IMR-90 (cell line): ENCODE results near the gene SCCPDH. TPM values are rescaled to one million over a fixed set of nuclear protein-coding genes. Genes with fewer than 3 reads are reported as not detected.

Experiments
- ATAC-seq: fragments of 200-7000 bp; cut with Tn5 transposase; 2 replicates; pipeline ENCODE4 v1.9.1; 2020; ENCODE audit warnings: low read depth, mild to moderate bottlenecking, moderate library complexity
- BruUV-seq: library from RNA; stranded (reverse); fragments of 400-500 nt; replicated peaks from 2 replicates; lab custom pipeline; 2021; lab: Mats Ljungman, UMichigan
- CTCF ChIA-PET: fragments of 300-600 bp; formaldehyde crosslinking; extraction: SDS; loops from one replicate; lab custom pipeline; 2021; ENCODE audit warnings: antibody characterized with exemption; lab: Yijun Ruan, JAX
- POLR2A ChIA-PET: fragments of 300-600 bp; sonication (Branson Sonifier 250); formaldehyde crosslinking; loops from one replicate; lab custom pipeline; 2022; ENCODE audit warnings: antibody characterized with exemption; ENCODE audit not compliant: unreplicated experiment; lab: Charles Lee
- DNase-seq: peaks from one replicate; pipeline ENCODE4 v3.0.0; 2013
- H2AFZ ChIP-seq: replicated peaks from 2 replicates; pipeline ENCODE3; 2013; ENCODE audit warnings: low read length, mild to moderate bottlenecking; ENCODE audit not compliant: poor library complexity
- H2AK5ac ChIP-seq: 2 replicates; pipeline ENCODE4 v1.6.1; 2013; ENCODE audit warnings: low read depth, low read length, inconsistent platforms
- H2AK9ac ChIP-seq: replicated peaks from 2 replicates; pipeline ENCODE3; 2013; ENCODE audit warnings: mild to moderate bottlenecking, low read depth, low read length, moderate library complexity; ENCODE audit not compliant: poor library complexity
- H2BK120ac ChIP-seq: 2 replicates; pipeline ENCODE4 v1.6.1; 2013; ENCODE audit warnings: low read depth, low read length, inconsistent platforms
- H2BK15ac ChIP-seq: 3 replicates; pipeline ENCODE4 v1.6.1; 2013; ENCODE audit warnings: low read depth, low read length, inconsistent platforms
- H2BK20ac ChIP-seq: 2 replicates; pipeline ENCODE4 v1.6.1; 2013; ENCODE audit warnings: low read depth, mild to moderate bottlenecking, inconsistent platforms, low read length, moderate library complexity
- H2BK5ac ChIP-seq: 2 replicates; pipeline ENCODE4 v1.6.1; 2013; ENCODE audit warnings: mild to moderate bottlenecking, low read depth, low read length, inconsistent platforms; ENCODE audit not compliant: poor library complexity, severe bottlenecking
- H3K14ac ChIP-seq: replicated peaks from 2 replicates; pipeline ENCODE4 v1.6.1; 2013; ENCODE audit warnings: low read depth, low read length, inconsistent platforms
- H3K18ac ChIP-seq: 2 replicates; pipeline ENCODE4 v1.6.1; 2013; ENCODE audit warnings: low read depth, low read length, control low read depth
- H3K23ac ChIP-seq: 2 replicates; pipeline ENCODE4 v1.6.1; 2013; ENCODE audit warnings: low read depth, low read length, inconsistent platforms
- H3K27ac ChIP-seq: 2 replicates; pipeline ENCODE4 v1.5.1; 2013; ENCODE audit warnings: mild to moderate bottlenecking, control low read depth, low read length; ENCODE audit not compliant: insufficient read depth
- H3K27me3 ChIP-seq: 2 replicates; pipeline ENCODE4 v1.6.1; 2013; ENCODE audit warnings: low read length; ENCODE audit not compliant: control insufficient read depth, insufficient read depth
- H3K36me3 ChIP-seq: 2 replicates; pipeline ENCODE4 v1.6.1; 2013; ENCODE audit warnings: low read length, mixed read lengths; ENCODE audit not compliant: control insufficient read depth, insufficient read depth
- H3K4ac ChIP-seq: 2 replicates; pipeline ENCODE4 v1.6.1; 2013; ENCODE audit warnings: low read depth, low read length, inconsistent platforms
- H3K4me1 ChIP-seq: 2 replicates; pipeline ENCODE4 v1.6.1; 2013; ENCODE audit warnings: low read length, mixed read lengths; ENCODE audit not compliant: control insufficient read depth, insufficient read depth
- H3K4me2 ChIP-seq: 2 replicates; pipeline ENCODE4 v1.6.1; 2013; ENCODE audit warnings: low read depth, mild to moderate bottlenecking, control low read depth, low read length, moderate library complexity
- H3K4me3 ChIP-seq: 2 replicates; pipeline ENCODE4 v1.5.1; 2013; ENCODE audit warnings: low read depth, mild to moderate bottlenecking, control low read depth, low read length, moderate library complexity; ENCODE audit not compliant: insufficient read depth
- H3K56ac ChIP-seq: 2 replicates; pipeline ENCODE4 v1.6.1; 2013; ENCODE audit warnings: low read length, inconsistent platforms; ENCODE audit not compliant: insufficient read depth; ENCODE audit errors: extremely low read depth
- H3K79me1 ChIP-seq, 2 experiments: 2 replicates each; pipeline ENCODE4 v1.6.1; 2013; ENCODE audit warnings: low read length in 2 of 2, inconsistent platforms in 1 of 2, low read depth in 1 of 2
- H3K9ac ChIP-seq: 2 replicates; pipeline ENCODE4 v1.6.1; 2013; ENCODE audit warnings: low read depth, low read length, control low read depth
- H3K9me1 ChIP-seq: 2 replicates; pipeline ENCODE4 v1.6.1; 2013; ENCODE audit warnings: low read length, inconsistent platforms; ENCODE audit not compliant: insufficient read depth
- H3K9me3 ChIP-seq: 2 replicates; pipeline ENCODE4 v1.6.1; 2013; ENCODE audit warnings: low read length; ENCODE audit not compliant: control insufficient read depth, insufficient read depth
- H4K20me1 ChIP-seq: 2 replicates; pipeline ENCODE4 v1.6.1; 2013; ENCODE audit warnings: low read length, inconsistent platforms; ENCODE audit not compliant: insufficient read depth
- H4K5ac ChIP-seq: 2 replicates; pipeline ENCODE4 v1.6.1; 2013; ENCODE audit warnings: mild to moderate bottlenecking, low read depth, low read length, control low read depth
- H4K8ac ChIP-seq, 2 experiments: 2 replicates each; pipeline ENCODE4 v1.6.1; 2013; ENCODE audit warnings: low read depth in 2 of 2, low read length in 2 of 2, control low read depth in 1 of 2, inconsistent platforms in 1 of 2
- H4K91ac ChIP-seq: 2 replicates; pipeline ENCODE4 v1.6.1; 2013; ENCODE audit warnings: low read depth, low read length, inconsistent platforms; ENCODE audit not compliant: insufficient read depth
- BHLHE40 ChIP-seq: fragments of 150-350 bp; IDR thresholded peaks from 2 replicates; pipeline ENCODE4 v1.6.1; 2016; ENCODE audit warnings: mild to moderate bottlenecking, low read depth, low read length
- CEBPB ChIP-seq: IDR thresholded peaks from 2 replicates; pipeline ENCODE4 v1.6.1; 2012; ENCODE audit warnings: low read depth, low read length, improper control_type of control experiment
- CHD1 ChIP-seq: IDR thresholded peaks from 2 replicates; pipeline ENCODE4 v1.6.1; 2012; ENCODE audit warnings: low read depth, low read length, improper control_type of control experiment
- FOS ChIP-seq: fragments of 150-350 bp; IDR thresholded peaks from 2 replicates; pipeline ENCODE4 v1.6.1; 2016; ENCODE audit warnings: low read depth, low read length
- MAFK ChIP-seq: IDR thresholded peaks from 2 replicates; pipeline ENCODE4 v1.6.1; 2012; ENCODE audit warnings: low read depth, low read length, improper control_type of control experiment
- MAZ ChIP-seq: IDR thresholded peaks from 2 replicates; pipeline ENCODE4 v1.6.1; 2012; ENCODE audit warnings: low read depth, mild to moderate bottlenecking, low read length, improper control_type of control experiment, moderate library complexity, borderline replicate concordance
- MXI1 ChIP-seq: IDR thresholded peaks from 2 replicates; pipeline ENCODE4 v1.6.1; 2012; ENCODE audit warnings: low read depth, mild to moderate bottlenecking, low read length, moderate library complexity, borderline replicate concordance
- NFE2L2 ChIP-seq: fragments of 150-350 bp; IDR thresholded peaks from 2 replicates; pipeline ENCODE4 v1.6.1; 2016; ENCODE audit warnings: low read depth, mild to moderate bottlenecking, low read length
- POLR2A ChIP-seq: IDR thresholded peaks from 2 replicates; pipeline ENCODE4 v1.6.1; 2012; ENCODE audit warnings: mild to moderate bottlenecking, low read depth, low read length
- RAD21 ChIP-seq: IDR thresholded peaks from 2 replicates; pipeline ENCODE4 v1.6.1; 2012; ENCODE audit warnings: low read length, improper control_type of control experiment
- RCOR1 ChIP-seq: IDR thresholded peaks from 2 replicates; pipeline ENCODE4 v1.6.1; 2012; ENCODE audit warnings: mild to moderate bottlenecking, low read length, improper control_type of control experiment; ENCODE audit not compliant: insufficient replicate concordance
- RFX5 ChIP-seq: IDR thresholded peaks from 2 replicates; pipeline ENCODE4 v1.8.0; 2012; ENCODE audit warnings: low read depth, mild to moderate bottlenecking, low read length, moderate library complexity
- SMC3 ChIP-seq: fragments of 150-350 bp; IDR thresholded peaks from 2 replicates; pipeline ENCODE4 v1.6.1; 2016; ENCODE audit warnings: low read depth, mild to moderate bottlenecking, antibody characterized with exemption, low read length, moderate library complexity
- WGBS, 2 experiments: methylation state at CpG; one replicate each; pipeline versions ENCODE4 v1.1.5 to v1.1.7; 2013; ENCODE audit warnings: missing lambda C conversion rate in 2 of 2; ENCODE audit not compliant: insufficient read length in 1 of 2; ENCODE audit errors: extremely low coverage in 2 of 2; 5-methylcytosine and 5-hydroxymethylcytosine counted together
- dilution Hi-C: fragments of 300-500 bp; cut with HindIII; formaldehyde crosslinking; loops from one replicate; pipeline ENCODE4 v1.14.3; 2018; ENCODE audit warnings: low sequenced_read_pairs; ENCODE audit not compliant: unreplicated experiment
- in situ Hi-C: fragments of 300-500 bp; cut with MboI; formaldehyde crosslinking; loops from 3 replicates; pipeline ENCODE4 v1.14.3; 2019; ENCODE audit warnings: low sequenced_read_pairs, inconsistent platforms, mixed read lengths
- intact Hi-C: fragments of 100-400 bp; cut with micrococcal nuclease; formaldehyde crosslinking; loops from 2 replicates; pipeline ENCODE4 v1.10.0; 2022
- polyA plus RNA-seq, 3 experiments: library from polyadenylated mRNA; depleted of rRNA; stranded (reverse); fragments of >200 nt; gene quantifications; 2 replicates each; pipeline ENCODE4 v1.2.3, GENCODE V29; 2012; ENCODE audit warnings: low replicate concordance in 1 of 3
- total RNA-seq: library from RNA; depleted of rRNA; stranded (reverse); fragments of >200 nt; gene quantifications from 2 replicates; pipeline ENCODE4 v1.2.3, GENCODE V29; 2012
- TF ChIP-seq, protein P1 (sequence below): conservative IDR thresholded peaks from 2 replicates; pipeline ENCODE4 v1.5.1; 2012; ENCODE audit warnings: mild to moderate bottlenecking, low read depth, low read length, improper control_type of control experiment
- TF ChIP-seq, protein P2 (sequence below): fragments of 150-350 bp; IDR thresholded peaks from 2 replicates; pipeline ENCODE4 v1.6.1; 2016; ENCODE audit warnings: low read depth, mild to moderate bottlenecking, low read length, moderate library complexity, borderline replicate concordance
- TF ChIP-seq, protein P3 (sequence below): fragments of 150-350 bp; IDR thresholded peaks from 2 replicates; pipeline ENCODE4 v1.6.1; 2017; ENCODE audit warnings: mild to moderate bottlenecking, antibody characterized with exemption, low read length, low read depth

The SCCPDH gene
- total and polyA plus RNA-seq, 2 of the 4 experiments (the other 2 are of a cell fraction): 26.9 to 37.8 TPM

DNA sequence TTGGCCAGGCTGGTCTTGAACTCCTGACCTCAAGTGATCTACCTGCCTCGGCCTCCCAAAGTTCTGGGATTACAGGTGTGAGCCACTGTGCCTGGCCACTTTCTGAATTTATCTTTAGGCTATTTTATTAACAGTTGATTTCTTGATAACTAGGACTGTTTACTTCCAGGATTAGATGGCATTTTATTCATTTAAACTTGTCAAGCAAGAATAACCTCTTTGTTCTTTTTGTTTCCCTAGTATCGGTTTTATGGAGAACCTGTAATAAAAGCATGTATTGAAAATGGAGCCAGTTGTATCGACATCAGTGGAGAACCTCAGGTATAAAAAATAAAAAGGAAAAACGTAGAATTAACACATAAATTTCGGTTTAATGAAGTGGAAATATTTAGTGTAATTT lies 11.5 kb downstream of the SCCPDH start:
- POLR2A ChIA-PET: no interaction called here
- BruUV-seq: no TSS peak
- H2BK20ac ChIP-seq: no peak overlapping the region
- no peak overlapping the region for H3K18ac ChIP-seq
- no peak for TF ChIP-seq RAD21
- TF ChIP-seq MAFK: no peak
- no peak for TF ChIP-seq CEBPB
- no peak for TF ChIP-seq RFX5
- TF ChIP-seq, protein P1, sequence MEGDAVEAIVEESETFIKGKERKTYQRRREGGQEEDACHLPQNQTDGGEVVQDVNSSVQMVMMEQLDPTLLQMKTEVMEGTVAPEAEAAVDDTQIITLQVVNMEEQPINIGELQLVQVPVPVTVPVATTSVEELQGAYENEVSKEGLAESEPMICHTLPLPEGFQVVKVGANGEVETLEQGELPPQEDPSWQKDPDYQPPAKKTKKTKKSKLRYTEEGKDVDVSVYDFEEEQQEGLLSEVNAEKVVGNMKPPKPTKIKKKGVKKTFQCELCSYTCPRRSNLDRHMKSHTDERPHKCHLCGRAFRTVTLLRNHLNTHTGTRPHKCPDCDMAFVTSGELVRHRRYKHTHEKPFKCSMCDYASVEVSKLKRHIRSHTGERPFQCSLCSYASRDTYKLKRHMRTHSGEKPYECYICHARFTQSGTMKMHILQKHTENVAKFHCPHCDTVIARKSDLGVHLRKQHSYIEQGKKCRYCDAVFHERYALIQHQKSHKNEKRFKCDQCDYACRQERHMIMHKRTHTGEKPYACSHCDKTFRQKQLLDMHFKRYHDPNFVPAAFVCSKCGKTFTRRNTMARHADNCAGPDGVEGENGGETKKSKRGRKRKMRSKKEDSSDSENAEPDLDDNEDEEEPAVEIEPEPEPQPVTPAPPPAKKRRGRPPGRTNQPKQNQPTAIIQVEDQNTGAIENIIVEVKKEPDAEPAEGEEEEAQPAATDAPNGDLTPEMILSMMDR: no peak
- no peak for TF ChIP-seq FOS
- no peak for TF ChIP-seq NFE2L2
- TF ChIP-seq POLR2A: no peak
- no peak for TF ChIP-seq CHD1
- TF ChIP-seq BHLHE40: no peak
- no peak for TF ChIP-seq MAZ
- TF ChIP-seq RCOR1: no peak
- TF ChIP-seq SMC3: no peak
- TF ChIP-seq, protein P2, sequence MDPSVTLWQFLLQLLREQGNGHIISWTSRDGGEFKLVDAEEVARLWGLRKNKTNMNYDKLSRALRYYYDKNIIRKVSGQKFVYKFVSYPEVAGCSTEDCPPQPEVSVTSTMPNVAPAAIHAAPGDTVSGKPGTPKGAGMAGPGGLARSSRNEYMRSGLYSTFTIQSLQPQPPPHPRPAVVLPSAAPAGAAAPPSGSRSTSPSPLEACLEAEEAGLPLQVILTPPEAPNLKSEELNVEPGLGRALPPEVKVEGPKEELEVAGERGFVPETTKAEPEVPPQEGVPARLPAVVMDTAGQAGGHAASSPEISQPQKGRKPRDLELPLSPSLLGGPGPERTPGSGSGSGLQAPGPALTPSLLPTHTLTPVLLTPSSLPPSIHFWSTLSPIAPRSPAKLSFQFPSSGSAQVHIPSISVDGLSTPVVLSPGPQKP: no peak
- TF ChIP-seq, protein P3, sequence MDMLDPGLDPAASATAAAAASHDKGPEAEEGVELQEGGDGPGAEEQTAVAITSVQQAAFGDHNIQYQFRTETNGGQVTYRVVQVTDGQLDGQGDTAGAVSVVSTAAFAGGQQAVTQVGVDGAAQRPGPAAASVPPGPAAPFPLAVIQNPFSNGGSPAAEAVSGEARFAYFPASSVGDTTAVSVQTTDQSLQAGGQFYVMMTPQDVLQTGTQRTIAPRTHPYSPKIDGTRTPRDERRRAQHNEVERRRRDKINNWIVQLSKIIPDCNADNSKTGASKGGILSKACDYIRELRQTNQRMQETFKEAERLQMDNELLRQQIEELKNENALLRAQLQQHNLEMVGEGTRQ: no peak
- no peak for TF ChIP-seq MXI1
- no peaks in the 10 kb centered on the region for H3K27me3 ChIP-seq
- no peaks in the 10 kb centered on the region; the same call in 1 of the 2 replicates for H4K20me1 ChIP-seq
- H2AFZ ChIP-seq: no peak overlapping the region
- H3K4me3 ChIP-seq: no peak overlapping the region
- H3K79me1 ChIP-seq: peaks cover 11 to 15% of the 10 kb centered on the region in 2 experiments; a peak in 3 of 4 replicates
- no peak overlapping the region for H2AK5ac ChIP-seq
- H4K8ac ChIP-seq: no peak overlapping the region
- H3K9ac ChIP-seq: no peak overlapping the region
- no CpG with 5 or more reads among the region's 5 CpGs for WGBS, 2 experiments
- in situ Hi-C loops (no loop called here), intact Hi-C loops (no loop called here), dilution Hi-C loops (no loop called here)
- no peaks in the 10 kb centered on the region for H3K4me1 ChIP-seq
- H4K91ac ChIP-seq: no peak overlapping the region
- H4K5ac ChIP-seq: no peak overlapping the region
- no peak overlapping the region for H2AK9ac ChIP-seq
- ATAC-seq (no peak), DNase-seq (no peak)
- CTCF ChIA-PET: no interaction called here
- H3K9me1 ChIP-seq: peaks cover 2% of the 10 kb centered on the region; the same call in 1 of the 2 replicates
- no peak overlapping the region for H2BK120ac ChIP-seq
- no peak overlapping the region for H3K4me2 ChIP-seq
- no peak overlapping the region for H3K4ac ChIP-seq
- no peak overlapping the region for H3K56ac ChIP-seq
- no peak overlapping the region for H2BK15ac ChIP-seq
- H2BK5ac ChIP-seq: no peak overlapping the region
- no peak overlapping the region for H3K23ac ChIP-seq
- H3K14ac ChIP-seq: no peak overlapping the region
- peaks cover 38% of the 10 kb centered on the region for H3K36me3 ChIP-seq
- H3K9me3 ChIP-seq: no peaks in the 10 kb centered on the region
- no peak overlapping the region for H3K27ac ChIP-seq
